Mammary epithelial cell (primary cell): ENCODE measurements around the gene RANBP1.

Source experiments
- EZH2 ChIP-seq: IDR thresholded peaks from 2 replicates; pipeline ENCODE4 v1.6.1; 2012; ENCODE audit warnings: low read length, inconsistent platforms, borderline replicate concordance
- TF ChIP-seq, protein P1 (sequence below), 2 donors: IDR thresholded peaks in 1 of 2; conservative IDR thresholded peaks in 1 of 2; 2 replicates each; pipeline ENCODE4 v1.5.1; 2011 to 2012; ENCODE audit warnings: inconsistent platforms in 2 of 2, low read length in 2 of 2, mild to moderate bottlenecking in 2 of 2, control low read depth in 1 of 2, low read depth in 1 of 2; ENCODE audit not compliant: insufficient read depth in 1 of 2; ENCODE audit errors: extremely low read depth in 1 of 2

DNA sequence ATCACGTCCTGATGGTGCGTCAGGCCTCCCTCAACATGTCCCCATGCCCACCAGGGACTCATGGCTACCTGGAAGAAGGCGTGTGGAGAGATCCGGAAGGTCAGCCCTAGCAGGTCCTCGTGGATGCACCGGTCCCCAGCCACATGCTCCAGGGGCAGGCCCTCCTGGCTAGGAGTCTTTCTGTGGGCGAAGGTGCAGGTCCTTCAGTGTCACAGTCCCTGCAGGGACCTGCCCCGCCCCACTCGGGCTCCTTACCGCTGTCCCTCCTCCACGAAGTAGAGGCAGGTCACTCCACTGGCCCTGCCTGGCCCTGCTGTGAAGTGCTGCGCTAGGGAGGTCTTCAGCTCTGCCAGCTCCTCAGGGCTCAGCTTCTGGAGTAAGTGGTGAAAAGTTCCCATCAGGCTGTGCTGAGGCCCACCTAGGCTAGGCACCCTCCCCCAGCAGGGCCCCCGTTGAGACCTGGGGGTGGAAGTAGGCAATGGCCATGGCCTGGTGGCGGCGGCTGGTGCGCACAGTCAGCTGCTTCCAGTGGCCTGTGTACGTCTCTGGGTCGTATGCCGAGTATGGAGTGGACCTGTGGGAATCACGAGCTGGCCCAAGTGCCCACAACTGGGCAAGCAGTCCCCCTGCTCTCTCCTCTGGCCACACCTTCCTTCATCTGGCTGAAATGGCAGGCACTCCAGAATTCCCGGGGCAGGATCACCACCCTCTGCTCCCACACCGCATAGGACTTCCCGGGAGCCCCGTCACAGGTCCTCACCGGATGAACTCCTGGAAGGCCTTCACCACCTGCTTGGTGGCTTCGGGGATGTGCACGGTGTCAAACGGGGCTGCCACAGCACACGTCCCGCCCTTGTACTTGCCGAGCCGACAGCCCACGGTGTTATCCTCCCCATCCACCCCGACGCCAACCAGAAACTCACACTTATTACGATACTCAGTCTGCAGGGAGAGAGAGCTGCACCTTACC lies 1.1 kb upstream of the RANBP1 start:
- TF ChIP-seq, protein P1, sequence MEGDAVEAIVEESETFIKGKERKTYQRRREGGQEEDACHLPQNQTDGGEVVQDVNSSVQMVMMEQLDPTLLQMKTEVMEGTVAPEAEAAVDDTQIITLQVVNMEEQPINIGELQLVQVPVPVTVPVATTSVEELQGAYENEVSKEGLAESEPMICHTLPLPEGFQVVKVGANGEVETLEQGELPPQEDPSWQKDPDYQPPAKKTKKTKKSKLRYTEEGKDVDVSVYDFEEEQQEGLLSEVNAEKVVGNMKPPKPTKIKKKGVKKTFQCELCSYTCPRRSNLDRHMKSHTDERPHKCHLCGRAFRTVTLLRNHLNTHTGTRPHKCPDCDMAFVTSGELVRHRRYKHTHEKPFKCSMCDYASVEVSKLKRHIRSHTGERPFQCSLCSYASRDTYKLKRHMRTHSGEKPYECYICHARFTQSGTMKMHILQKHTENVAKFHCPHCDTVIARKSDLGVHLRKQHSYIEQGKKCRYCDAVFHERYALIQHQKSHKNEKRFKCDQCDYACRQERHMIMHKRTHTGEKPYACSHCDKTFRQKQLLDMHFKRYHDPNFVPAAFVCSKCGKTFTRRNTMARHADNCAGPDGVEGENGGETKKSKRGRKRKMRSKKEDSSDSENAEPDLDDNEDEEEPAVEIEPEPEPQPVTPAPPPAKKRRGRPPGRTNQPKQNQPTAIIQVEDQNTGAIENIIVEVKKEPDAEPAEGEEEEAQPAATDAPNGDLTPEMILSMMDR (conservative IDR thresholded peaks at IDR 0.05 in 1 of 2, IDR thresholded peaks at IDR 0.05 in 1 of 2; ENCODE audit: extremely low read depth in 1 of 2, insufficient read depth in 1 of 2, low read depth in 1 of 2, low read length in 2 of 2), result no peak
- TF ChIP-seq EZH2, result no peak
